Measurements from ENCODE around the gene ORC4.

GRCh38 chr2:148000095-148000494 lies 20.4 kb downstream of the ORC4 start:
- TF ChIP-seq GATA2 (IDR thresholded peaks at IDR 0.05; ENCODE audit: low read depth, low read length) (no peak), GATA3 (IDR thresholded peaks at IDR 0.05; ENCODE audit: low read depth, low read length) (no peak)
